Measurements from ENCODE around the gene GPC3.
"Not testable (repeated sequence)": the region's sequence is repeated elsewhere in the genome, so short reads cannot be mapped to it uniquely, and the experiment has no call there.

DNA sequence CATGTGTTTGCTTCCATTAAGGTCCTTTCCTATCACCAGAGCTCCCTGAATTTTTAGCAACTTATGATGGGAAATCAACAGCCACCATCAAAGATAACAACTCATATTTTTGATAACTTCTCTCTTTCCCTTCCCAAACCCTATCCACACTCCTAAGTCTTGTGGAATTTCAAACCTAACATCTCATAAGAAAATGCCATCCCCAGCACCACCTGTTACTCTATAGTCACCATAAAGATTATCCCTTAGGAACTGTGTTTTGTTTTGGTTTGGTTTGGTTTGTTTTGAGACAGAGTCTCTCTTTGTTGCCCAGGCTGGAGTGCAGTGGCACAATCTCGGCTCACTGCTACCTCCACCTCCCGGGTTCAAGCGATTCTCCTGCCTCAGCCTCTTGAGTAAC is 5.7 kb upstream of the GPC3 start:
- TF ChIP-seq, protein P1, sequence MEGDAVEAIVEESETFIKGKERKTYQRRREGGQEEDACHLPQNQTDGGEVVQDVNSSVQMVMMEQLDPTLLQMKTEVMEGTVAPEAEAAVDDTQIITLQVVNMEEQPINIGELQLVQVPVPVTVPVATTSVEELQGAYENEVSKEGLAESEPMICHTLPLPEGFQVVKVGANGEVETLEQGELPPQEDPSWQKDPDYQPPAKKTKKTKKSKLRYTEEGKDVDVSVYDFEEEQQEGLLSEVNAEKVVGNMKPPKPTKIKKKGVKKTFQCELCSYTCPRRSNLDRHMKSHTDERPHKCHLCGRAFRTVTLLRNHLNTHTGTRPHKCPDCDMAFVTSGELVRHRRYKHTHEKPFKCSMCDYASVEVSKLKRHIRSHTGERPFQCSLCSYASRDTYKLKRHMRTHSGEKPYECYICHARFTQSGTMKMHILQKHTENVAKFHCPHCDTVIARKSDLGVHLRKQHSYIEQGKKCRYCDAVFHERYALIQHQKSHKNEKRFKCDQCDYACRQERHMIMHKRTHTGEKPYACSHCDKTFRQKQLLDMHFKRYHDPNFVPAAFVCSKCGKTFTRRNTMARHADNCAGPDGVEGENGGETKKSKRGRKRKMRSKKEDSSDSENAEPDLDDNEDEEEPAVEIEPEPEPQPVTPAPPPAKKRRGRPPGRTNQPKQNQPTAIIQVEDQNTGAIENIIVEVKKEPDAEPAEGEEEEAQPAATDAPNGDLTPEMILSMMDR (conservative IDR thresholded peaks at IDR 0.05; ENCODE audit: low read depth, low read length), result not testable (repeated sequence)
- TF ChIP-seq POLR2A (IDR thresholded peaks at IDR 0.05; ENCODE audit: low read depth, low read length); CEBPB (IDR thresholded peaks at IDR 0.05; ENCODE audit: low read depth, low read length); CHD1 (IDR thresholded peaks at IDR 0.05; ENCODE audit: low read depth, low read length); MXI1 (IDR thresholded peaks at IDR 0.05; ENCODE audit: borderline replicate concordance, low read depth, low read length); SMC3 (IDR thresholded peaks at IDR 0.05; ENCODE audit: low read depth, low read length); MAFK (IDR thresholded peaks at IDR 0.05; ENCODE audit: low read depth, low read length); RAD21 (IDR thresholded peaks at IDR 0.05; ENCODE audit: low read length): not testable (repeated sequence)
- TF ChIP-seq, protein P2, sequence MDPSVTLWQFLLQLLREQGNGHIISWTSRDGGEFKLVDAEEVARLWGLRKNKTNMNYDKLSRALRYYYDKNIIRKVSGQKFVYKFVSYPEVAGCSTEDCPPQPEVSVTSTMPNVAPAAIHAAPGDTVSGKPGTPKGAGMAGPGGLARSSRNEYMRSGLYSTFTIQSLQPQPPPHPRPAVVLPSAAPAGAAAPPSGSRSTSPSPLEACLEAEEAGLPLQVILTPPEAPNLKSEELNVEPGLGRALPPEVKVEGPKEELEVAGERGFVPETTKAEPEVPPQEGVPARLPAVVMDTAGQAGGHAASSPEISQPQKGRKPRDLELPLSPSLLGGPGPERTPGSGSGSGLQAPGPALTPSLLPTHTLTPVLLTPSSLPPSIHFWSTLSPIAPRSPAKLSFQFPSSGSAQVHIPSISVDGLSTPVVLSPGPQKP (IDR thresholded peaks at IDR 0.05; ENCODE audit: borderline replicate concordance, low read depth, low read length), result not testable (repeated sequence)
- TF ChIP-seq, protein P3, sequence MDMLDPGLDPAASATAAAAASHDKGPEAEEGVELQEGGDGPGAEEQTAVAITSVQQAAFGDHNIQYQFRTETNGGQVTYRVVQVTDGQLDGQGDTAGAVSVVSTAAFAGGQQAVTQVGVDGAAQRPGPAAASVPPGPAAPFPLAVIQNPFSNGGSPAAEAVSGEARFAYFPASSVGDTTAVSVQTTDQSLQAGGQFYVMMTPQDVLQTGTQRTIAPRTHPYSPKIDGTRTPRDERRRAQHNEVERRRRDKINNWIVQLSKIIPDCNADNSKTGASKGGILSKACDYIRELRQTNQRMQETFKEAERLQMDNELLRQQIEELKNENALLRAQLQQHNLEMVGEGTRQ (IDR thresholded peaks at IDR 0.05; ENCODE audit: low read depth, low read length), result not testable (repeated sequence)

All from IMR-90 (cell line).